ENCODE measurements around the gene ZC3H10. TPM values are rescaled to one million over a fixed set of nuclear protein-coding genes. Genes with fewer than 3 reads are reported as not detected.

ZC3H10 gene
- total and polyA plus RNA-seq, 2 donors (not counting 3 experiments of a cell fraction or from before 2014, with no cell fraction given), result 2.6 to 10.1 TPM

- intact Hi-C loops (cut with micrococcal nuclease) (no loop called here), dilution Hi-C loops (cut with MboI; ENCODE audit: extremely low pct_ligation_motif_present, low sequenced_read_pairs) (no loop called here)
- TF ChIP-seq POLR2A (IDR thresholded peaks at IDR 0.05; ENCODE audit: low read depth, low read length), result no peak
- TF ChIP-seq FOS (IDR thresholded peaks at IDR 0.05; ENCODE audit: borderline replicate concordance, insufficient read depth, low read length), result no peak
- TF ChIP-seq EZH2 (IDR thresholded peaks at IDR 0.05; ENCODE audit: borderline replicate concordance, low read depth, low read length, severe bottlenecking), result no peak
- TF ChIP-seq MYC (IDR thresholded peaks at IDR 0.05; ENCODE audit: low read depth, low read length), result no peak
- TF ChIP-seq, protein P1, sequence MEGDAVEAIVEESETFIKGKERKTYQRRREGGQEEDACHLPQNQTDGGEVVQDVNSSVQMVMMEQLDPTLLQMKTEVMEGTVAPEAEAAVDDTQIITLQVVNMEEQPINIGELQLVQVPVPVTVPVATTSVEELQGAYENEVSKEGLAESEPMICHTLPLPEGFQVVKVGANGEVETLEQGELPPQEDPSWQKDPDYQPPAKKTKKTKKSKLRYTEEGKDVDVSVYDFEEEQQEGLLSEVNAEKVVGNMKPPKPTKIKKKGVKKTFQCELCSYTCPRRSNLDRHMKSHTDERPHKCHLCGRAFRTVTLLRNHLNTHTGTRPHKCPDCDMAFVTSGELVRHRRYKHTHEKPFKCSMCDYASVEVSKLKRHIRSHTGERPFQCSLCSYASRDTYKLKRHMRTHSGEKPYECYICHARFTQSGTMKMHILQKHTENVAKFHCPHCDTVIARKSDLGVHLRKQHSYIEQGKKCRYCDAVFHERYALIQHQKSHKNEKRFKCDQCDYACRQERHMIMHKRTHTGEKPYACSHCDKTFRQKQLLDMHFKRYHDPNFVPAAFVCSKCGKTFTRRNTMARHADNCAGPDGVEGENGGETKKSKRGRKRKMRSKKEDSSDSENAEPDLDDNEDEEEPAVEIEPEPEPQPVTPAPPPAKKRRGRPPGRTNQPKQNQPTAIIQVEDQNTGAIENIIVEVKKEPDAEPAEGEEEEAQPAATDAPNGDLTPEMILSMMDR (IDR thresholded peaks at IDR 0.05; ENCODE audit: extremely low read depth in 1 of 2, insufficient read depth in 1 of 2, low read depth in 1 of 2, low read length in 2 of 2), result no peak
- no peak for TF ChIP-seq JUN (IDR thresholded peaks at IDR 0.05; ENCODE audit: borderline replicate concordance, insufficient read depth, insufficient read length, low read depth)
- no peak for TF ChIP-seq POLR2AphosphoS5 (IDR thresholded peaks at IDR 0.05; ENCODE audit: insufficient read depth, low read depth, low read length)
- TF ChIP-seq MAX (IDR thresholded peaks at IDR 0.05; ENCODE audit: insufficient read depth, insufficient read length), result no peak
- TF ChIP-seq GATA2 (IDR thresholded peaks at IDR 0.05; ENCODE audit: insufficient read depth, insufficient read length, low read depth, low read length), result no peak
- CTCF ChIA-PET, result interaction anchor here (1.2 to 11.9 kb wide), 2 partner anchors 23 to 65 kb away, joined by 3 to 236 read pairs; partner anchors contain the start of gene SMARCC2
- Histone ChIP-seq H3K9me3 (replicated peaks; ENCODE audit: control insufficient read depth, insufficient read depth, low read length) (no peaks in the 10 kb centered on the region), H3K4me2 (ENCODE audit: insufficient read depth, low read length) (no peak overlapping the region), H4K20me1 (replicated peaks; ENCODE audit: control insufficient read depth, extremely low read depth, insufficient read depth, low read length) (no peaks in the 10 kb centered on the region), H3K9me1 (replicated peaks; ENCODE audit: control insufficient read depth, extremely low read depth, insufficient read depth, low read length) (no peaks in the 10 kb centered on the region), H3K4me1 (ENCODE audit: control insufficient read depth, extremely low read depth, insufficient read depth, low read length) (peaks cover 35% of the 10 kb centered on the region), H3K27me3 (ENCODE audit: control insufficient read depth in 2 of 2, insufficient read depth in 2 of 2, low read length in 2 of 2) (no peaks in the 10 kb centered on the region), H3K9ac (replicated peaks; ENCODE audit: extremely low read depth, insufficient read depth, low read length) (no peak overlapping the region), H3K36me3 (ENCODE audit: control insufficient read depth in 2 of 2, extremely low read depth in 1 of 2, insufficient read depth in 2 of 2, low read length in 2 of 2) (peaks cover 0 to 13% of the 10 kb centered on the region in 2 experiments), H3K4me3 (replicated peaks in 1 of 3; ENCODE audit: insufficient read depth in 1 of 3, low read depth in 1 of 3, low read length in 3 of 3) (no peak overlapping the region), H2AFZ (ENCODE audit: low read depth, low read length) (no peak overlapping the region), H3K27ac (ENCODE audit: insufficient read depth, low read depth, low read length) (no peak overlapping the region), H3K79me2 (ENCODE audit: control insufficient read depth, insufficient read depth, low read length) (peaks cover 16% of the 10 kb centered on the region)
- no TSS peak for BruUV-seq (replicated peaks)
- DNase-seq (ENCODE audit: low read depth, low spot score), result no peak
- FAIRE-seq, result peak; percentile 26
- POLR2A ChIA-PET, result no interaction called here
These were observed 6.1 kb downstream of the ZC3H10 start for GRCh38 chr12:56124133-56124532.

Data from endothelial cell of umbilical vein (primary cell).